ENCODE results near the gene AMH. TPM values are rescaled to one million over a fixed set of nuclear protein-coding genes. Genes with fewer than 3 reads are reported as not detected.

Gene AMH
- total RNA-seq, 6 experiments from 2014 or later, result 0.24 to 1.2 (median 0.59) TPM

DNA sequence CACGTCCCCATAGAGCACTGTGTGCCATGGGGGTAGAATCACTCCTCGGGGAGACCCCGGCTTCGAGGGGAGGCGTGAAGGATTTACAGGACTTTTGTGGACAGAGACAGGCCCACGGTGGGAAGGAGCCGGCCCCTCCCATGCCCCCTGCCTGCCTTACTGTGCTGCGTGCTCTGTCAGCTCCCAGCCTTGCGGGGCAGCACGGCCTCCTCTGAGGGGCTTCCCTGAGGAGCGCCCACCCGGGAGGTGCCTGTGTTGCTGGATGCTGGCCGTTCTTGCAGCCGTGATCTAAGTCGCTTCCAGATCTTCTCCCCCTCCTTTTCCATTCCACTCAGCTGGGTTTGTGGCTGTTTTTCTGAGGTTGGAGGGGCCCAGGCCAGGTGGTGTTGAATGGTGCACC lies 42.1 kb upstream of the AMH start:
- TF ChIP-seq CTCF (IDR thresholded peaks at IDR 0.05) (no peak), POLR2A (IDR thresholded peaks at IDR 0.05) (no peak)
- ATAC-seq (no peak), DNase-seq (no peak)
- Histone ChIP-seq H3K27ac (no peak overlapping the region), H3K9me3 (no peaks in the 10 kb centered on the region), H3K36me3 (peaks cover 0 to 18% (median 10%) of the 10 kb centered on the region in 4 donors), H3K4me3 (no peak overlapping the region), H3K27me3 (no peaks in the 10 kb centered on the region), H3K4me1 (no peaks in the 10 kb centered on the region)
- WGBS (ENCODE audit: insufficient coverage, low coverage, low lambda C conversion rate, missing lambda C conversion rate), result 85% methylated on average over 4 of the region's 15 CpGs
- intact Hi-C loops (cut with DNase I), result no loop called here

DNA sequence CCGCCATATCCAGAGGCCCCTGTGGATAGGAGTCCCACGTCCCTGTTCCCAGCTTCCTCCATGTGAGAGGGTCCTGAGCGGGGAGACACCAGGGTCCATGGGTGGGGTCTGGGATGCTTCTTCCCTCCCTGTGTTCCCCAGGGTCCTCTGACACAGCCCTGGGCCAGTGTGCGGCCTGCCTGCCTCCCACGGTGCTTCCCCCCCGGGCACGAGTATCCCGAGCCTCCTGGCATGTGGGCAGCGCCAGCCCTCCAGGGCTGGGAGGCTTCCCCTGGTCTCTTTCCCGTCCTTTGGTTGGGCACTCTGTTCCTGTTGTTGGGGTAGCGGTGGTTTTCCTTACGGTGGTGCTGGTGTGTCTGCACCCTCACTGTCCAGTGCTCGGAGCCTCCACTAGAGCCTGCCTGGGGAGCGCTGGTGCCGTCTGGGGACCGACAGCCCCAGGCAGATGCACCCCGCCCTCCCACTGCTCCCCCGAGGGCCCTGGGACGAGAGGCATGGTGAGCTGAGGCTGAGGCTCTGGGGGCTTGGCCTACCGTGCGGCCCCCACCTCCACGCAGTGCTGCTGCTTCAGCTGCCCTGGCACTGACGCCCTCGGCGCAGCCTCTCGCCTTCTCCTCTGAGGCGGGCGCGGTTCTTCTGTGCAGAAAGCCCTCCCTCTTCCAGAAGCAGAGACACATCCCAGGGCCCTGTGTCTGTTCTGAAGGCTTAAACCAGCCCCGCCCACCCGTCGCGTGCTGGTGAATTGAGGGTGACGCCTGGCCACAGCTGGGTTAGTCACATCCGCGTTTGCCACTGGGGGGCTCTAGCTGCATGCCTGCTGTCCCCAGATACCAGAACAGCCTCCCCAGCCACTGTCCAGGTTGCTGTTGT lies 40.9 kb upstream of the AMH start:
- intact Hi-C loops (cut with DNase I), result no loop called here
- no peak overlapping the region for H3K4me3 ChIP-seq
- H3K36me3 ChIP-seq, result peaks cover 0 to 22% (median 9%) of the 10 kb centered on the region in 4 donors
- H3K27ac ChIP-seq, result no peak overlapping the region
- H3K27me3 ChIP-seq, result no peaks in the 10 kb centered on the region
- ATAC-seq (peak; percentile 30 to 46 (median 38)), DNase-seq (no peak)
- WGBS (ENCODE audit: insufficient coverage, low coverage, low lambda C conversion rate, missing lambda C conversion rate), result 72% methylated on average over 10 of the region's 36 CpGs
- H3K9me3 ChIP-seq, result no peaks in the 10 kb centered on the region
- H3K4me1 ChIP-seq, result no peaks in the 10 kb centered on the region
- TF ChIP-seq CTCF (IDR thresholded peaks at IDR 0.05) (peak in 1 of 4 donors; percentile 9), POLR2A (IDR thresholded peaks at IDR 0.05) (no peak)

- peak in 2 of 4 donors; percentile 16 to 45 for ATAC-seq
- no peak overlapping the region for H3K27ac ChIP-seq
Measured at GRCh38 chr19:2208975-2209374, 40.1 kb upstream of the AMH start.

DNA sequence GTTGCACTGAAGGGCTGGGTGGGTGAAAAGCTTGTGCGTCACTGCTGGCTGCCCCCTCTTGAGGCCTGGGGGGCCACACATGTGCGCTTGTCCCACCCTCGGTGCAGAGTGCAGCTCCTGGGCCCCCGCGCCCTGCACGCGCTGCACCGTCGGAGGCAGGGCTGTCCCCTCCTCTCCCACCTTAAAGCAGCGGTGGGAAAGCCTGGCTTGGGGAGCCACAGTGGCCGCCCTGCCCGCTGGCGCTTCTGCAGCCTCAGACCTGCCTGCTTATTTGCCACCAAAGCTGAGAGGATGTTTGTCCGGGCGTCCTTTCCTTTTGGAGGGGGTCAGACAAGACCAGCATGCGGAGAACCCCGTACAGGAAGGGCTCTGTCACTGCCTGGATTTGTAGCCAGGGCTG lies 39.7 kb upstream of the AMH start:
- intact Hi-C loops (cut with DNase I), result no loop called here
- no peaks in the 10 kb centered on the region for H3K4me1 ChIP-seq
- WGBS (ENCODE audit: insufficient coverage, low coverage, low lambda C conversion rate, missing lambda C conversion rate), result 98% methylated on average over 7 of the region's 17 CpGs

More at GRCh38 chr19:2208975-2209374, 40.1 kb upstream of the AMH start:
- no peaks in the 10 kb centered on the region for H3K4me1 ChIP-seq
- no peaks in the 10 kb centered on the region for H3K27me3 ChIP-seq
- no peak for DNase-seq
- H3K9me3 ChIP-seq, result no peaks in the 10 kb centered on the region
- intact Hi-C loops (cut with DNase I), result no loop called here
- peaks cover 0 to 28% (median 9%) of the 10 kb centered on the region in 4 donors for H3K36me3 ChIP-seq
- WGBS (ENCODE audit: insufficient coverage, low coverage, low lambda C conversion rate, missing lambda C conversion rate), result 47% methylated on average over 7 of the region's 10 CpGs
- no peak for TF ChIP-seq POLR2A (IDR thresholded peaks at IDR 0.05)
- no peak for TF ChIP-seq CTCF (IDR thresholded peaks at IDR 0.05)
- no peak overlapping the region for H3K4me3 ChIP-seq

More for the DNA sequence above, 39.7 kb upstream of the AMH start:
- H3K27me3 ChIP-seq, result no peaks in the 10 kb centered on the region
- ATAC-seq (no peak), DNase-seq (no peak)
- no peak overlapping the region for H3K4me3 ChIP-seq
- TF ChIP-seq CTCF (IDR thresholded peaks at IDR 0.05) (no peak), POLR2A (IDR thresholded peaks at IDR 0.05) (no peak)
- no peaks in the 10 kb centered on the region for H3K9me3 ChIP-seq
- H3K27ac ChIP-seq, result no peak overlapping the region
- peaks cover 0 to 32% (median 9%) of the 10 kb centered on the region in 4 donors for H3K36me3 ChIP-seq

Data from right lobe of liver (tissue), 6 donors.